GM10266 (cell line): Measurements from ENCODE around the gene FGFR2.

Experiments used
- DNase-seq: peaks from one replicate; pipeline ENCODE4 v3.0.0; 2012; ENCODE audit errors: extremely low spot score
- TF ChIP-seq, protein P1 (sequence below): IDR thresholded peaks from 2 replicates; pipeline ENCODE4 v1.5.1; 2012; ENCODE audit warnings: mild to moderate bottlenecking, low read depth; ENCODE audit not compliant: control insufficient read depth, insufficient read depth; ENCODE audit errors: missing control alignments

FGFR2 gene

DNA sequence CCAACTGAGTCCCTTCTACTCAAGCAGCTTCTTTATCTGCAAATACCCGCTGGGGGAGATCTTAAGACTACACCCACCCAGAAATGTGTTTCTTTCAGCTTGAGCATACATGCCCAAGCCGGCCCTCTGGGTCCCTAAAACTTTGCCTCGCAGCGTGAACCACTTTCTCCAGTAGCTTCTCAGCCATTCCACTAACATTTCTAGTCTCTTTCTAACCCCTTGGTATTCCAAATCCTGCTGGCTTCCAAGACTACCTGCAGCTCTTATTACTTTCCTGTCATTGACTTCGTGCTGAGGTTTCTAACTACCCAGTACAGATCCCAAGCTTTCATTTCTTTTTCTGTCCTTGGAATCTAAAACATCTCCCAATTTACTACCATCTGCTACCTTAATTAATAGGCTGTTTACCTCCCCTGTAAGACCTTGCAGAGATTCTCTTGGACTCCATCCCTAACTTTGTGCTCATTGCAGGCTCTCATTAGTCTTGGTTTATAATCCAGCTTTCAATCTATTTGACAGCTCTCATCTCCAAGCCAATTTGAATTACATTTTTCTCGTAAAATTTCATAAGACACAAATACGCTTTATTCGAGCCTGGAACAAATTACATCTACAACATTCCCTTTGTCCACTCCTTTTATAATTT is 153.6 kb downstream of the FGFR2 start:
- no peak for DNase-seq
- TF ChIP-seq, protein P1, sequence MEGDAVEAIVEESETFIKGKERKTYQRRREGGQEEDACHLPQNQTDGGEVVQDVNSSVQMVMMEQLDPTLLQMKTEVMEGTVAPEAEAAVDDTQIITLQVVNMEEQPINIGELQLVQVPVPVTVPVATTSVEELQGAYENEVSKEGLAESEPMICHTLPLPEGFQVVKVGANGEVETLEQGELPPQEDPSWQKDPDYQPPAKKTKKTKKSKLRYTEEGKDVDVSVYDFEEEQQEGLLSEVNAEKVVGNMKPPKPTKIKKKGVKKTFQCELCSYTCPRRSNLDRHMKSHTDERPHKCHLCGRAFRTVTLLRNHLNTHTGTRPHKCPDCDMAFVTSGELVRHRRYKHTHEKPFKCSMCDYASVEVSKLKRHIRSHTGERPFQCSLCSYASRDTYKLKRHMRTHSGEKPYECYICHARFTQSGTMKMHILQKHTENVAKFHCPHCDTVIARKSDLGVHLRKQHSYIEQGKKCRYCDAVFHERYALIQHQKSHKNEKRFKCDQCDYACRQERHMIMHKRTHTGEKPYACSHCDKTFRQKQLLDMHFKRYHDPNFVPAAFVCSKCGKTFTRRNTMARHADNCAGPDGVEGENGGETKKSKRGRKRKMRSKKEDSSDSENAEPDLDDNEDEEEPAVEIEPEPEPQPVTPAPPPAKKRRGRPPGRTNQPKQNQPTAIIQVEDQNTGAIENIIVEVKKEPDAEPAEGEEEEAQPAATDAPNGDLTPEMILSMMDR = no peak

DNA sequence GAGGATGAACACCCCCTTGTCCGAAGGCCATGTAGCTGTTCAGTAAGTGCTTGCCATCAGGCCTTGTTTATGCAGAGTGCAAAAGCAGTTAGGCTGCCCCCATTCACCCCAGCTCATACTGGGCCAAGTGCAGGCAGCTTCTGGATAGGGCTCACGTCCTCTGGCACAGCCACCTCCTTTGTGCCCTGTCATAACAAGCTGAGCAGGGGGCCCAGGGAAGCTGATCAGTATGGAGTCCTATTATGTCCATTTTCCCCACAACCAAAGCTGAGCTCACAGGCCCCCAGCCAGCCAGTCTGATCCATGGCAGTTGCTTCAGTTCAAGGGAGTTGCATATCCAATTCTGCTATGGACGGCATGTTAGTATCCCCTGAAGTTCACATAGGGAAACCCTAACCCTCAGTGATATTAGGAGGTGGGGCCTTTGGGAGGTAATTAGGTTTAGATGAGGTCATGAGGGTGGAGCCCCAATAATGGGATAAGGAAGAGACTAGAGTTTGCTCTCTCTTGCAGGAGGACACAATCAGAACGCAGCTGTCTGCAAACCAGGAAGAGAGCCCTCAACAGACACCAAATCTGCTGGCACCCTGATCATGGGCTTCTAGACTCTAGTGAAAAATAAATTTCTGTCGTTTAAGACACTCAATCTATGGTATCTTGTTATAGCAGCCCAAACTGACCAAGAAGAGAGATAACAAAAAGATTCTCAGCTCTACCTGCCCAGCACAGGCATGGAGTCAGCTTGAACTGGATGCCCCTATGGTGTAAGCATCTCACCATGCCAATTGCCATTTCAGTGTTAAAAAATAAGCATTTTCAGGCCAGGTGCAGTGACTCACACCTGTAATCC is 155.9 kb downstream of the FGFR2 start:
- TF ChIP-seq, protein P1 = no peak
- no peak for DNase-seq

DNA sequence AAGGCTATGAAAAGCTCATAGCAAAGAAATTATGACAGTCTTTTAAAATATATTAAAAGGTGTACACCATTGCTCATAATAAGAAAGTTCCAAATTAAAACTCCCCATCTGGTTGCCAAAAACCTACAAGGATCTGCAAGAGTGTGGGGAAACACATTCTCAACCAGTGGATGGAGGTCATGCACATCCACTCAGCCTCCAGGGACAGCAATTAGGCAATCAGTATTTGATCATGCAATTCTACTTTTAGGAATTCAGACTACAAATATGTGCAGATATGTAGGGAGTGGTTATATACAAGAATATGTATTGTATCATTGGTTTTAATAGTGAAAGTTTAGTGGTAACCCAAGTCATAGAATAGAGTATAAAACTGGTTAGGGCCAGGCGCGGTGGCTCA is 157.8 kb downstream of the FGFR2 start:
- TF ChIP-seq, protein P1 = no peak
- DNase-seq = no peak

DNA sequence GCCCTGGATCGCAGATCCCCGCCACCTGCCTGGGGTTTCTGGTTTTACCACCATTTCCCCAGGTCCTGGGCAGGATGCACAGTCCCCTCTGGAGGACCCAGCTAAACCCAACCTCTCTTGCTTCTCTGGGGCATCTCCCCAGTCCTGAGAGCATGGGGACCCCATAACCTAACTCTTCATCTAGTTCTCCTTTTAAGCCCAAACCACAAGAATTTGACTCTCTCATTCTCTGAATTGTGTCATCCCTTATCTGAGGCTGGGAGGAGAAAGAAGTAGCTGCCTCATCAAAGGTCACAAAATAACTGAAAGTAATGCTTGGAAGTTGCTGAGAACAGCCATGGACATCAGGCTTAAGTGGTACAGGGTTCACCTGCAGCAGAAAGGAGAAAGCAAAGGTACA is 159.9 kb downstream of the FGFR2 start:
- no peak for DNase-seq
- TF ChIP-seq, protein P1 = no peak

DNA sequence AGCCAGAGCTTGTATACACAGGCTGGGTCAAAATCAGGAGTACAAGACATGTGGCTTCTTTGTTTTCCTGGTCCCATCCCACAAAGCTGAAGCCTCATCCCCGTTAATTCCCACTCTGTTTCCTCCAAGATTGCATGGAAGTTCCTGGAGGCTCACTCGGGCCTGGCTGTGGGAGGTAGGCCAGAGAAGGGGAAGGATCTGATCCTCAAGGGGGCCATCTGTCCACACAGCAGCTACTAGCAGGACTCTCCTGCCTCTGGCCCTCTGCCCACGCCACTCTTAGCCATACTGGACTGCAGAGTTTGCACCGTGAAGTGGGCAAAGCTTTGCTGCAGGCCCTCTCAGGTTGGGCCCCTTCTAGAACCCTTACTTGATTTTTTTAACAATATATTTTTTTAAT is 160.6 kb downstream of the FGFR2 start:
- DNase-seq = no peak
- TF ChIP-seq, protein P1 = no peak

DNA sequence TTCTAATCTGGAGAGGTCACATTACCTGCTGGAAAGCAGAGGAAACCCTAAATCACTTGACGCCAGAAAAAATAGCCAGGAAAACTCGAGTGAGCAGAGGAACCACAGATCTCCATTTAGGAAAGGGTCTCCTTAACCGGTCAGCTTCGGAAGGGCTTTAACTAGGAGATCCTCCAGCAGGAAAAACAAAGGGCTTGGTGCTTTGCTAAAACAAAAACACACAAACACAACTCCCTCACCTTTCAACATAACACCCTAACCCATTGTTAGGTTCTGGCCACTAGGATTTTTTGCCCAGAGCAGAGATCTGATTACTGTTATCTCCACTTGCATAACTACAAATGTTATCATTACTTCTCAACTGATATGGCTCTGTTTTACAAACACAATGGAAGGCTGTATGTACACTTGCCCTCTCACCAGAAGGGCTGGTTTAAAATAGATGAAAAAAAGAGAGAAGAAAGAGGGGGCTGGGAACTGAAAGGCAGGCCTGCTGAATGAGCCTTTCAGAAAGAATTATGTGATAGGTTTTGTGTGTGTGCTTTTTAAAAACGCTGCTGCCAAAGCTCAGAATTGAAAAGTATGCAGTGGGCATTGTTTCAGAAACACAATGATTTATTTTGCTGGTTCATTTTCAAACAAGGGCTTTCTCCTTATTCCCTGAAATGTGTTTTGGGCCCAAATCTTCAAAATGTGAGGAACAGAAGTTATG is 161.5 kb downstream of the FGFR2 start:
- TF ChIP-seq, protein P1 = no peak
- DNase-seq = no peak
